Measurements from ENCODE around the gene TUBB4B.
"Not testable (repeated sequence)": the region's sequence is repeated elsewhere in the genome, so short reads cannot be mapped to it uniquely, and the experiment has no call there.

TUBB4B gene

DNA sequence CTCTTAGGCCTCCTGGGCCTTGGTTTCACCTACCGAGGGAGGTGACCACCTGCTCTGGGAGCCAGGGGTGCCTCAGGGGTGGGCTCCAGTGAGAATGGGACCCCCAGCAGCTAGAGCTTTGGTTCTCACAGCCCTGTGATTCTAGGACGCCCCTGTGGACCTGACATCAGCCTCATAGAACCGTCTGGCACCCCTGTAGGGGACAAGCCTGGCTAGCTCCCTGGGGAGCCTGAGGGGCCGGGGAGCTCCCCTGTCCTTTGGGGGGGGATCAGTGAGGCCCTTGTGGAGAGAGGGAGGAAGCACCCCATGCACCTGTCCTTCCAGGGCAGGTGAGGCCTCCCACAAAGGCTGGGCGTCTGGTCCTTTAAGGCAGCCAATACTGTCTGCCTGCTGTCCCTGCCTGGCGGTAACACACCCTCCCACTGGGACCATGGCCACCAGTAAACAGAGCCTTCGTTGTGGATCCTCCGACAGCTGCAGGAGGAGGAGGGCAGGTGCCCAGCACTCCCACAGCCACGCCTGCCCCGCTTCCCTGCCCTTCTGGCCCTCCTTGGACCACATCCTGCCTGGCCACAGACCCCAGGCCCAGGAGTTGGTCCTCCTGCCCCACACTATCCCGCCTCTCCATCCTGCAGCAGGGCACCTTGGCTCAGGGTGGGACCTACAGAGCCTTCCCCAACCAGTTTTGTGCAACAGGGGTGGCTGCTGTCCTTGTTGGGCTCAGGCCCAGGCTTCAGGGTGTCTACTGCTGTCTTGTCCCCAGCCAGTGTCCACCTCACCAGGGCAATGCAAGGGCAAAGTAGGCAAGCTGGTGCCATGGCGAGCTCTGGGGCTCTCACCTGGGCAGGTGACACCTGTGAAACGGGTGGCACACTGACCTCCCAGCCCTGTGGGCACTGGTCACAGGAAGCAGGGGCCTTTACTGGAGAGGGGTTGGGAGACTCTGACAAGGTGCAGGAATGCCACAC, 3.0 kb upstream of the TUBB4B start:
- no peak for DNase-seq

DNA sequence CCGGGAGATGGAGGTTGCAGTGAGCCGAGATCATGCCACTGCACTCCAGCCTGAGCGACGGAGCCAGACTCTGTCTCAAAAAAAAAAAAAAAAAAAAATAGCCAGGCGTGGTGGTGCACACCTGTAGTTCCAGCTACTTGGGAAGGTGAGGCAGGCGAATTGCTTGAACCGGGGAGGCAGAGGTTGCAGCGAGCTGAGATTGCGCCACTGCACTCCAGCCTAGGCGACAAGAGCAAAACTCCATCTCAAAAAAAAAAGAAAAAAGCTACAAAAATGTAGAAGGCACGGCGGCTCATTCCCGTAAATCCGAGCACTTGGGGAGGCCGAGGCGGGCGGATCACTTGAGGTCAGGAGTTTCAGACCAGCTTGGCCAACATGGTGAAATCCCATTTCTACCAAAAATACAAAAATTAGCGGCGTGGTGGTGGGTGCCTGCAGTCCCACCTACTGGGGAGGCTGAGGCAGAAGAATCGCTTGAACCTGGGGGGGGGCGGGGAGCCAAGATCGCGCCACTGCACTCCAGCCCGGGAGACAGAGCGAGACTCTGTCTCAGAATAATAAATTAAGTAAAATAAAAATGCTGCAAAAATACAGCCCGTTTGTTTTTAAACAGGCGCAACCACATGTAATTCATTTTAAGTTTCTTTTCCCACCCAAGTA, 1.4 kb upstream of the TUBB4B start:
- not testable (repeated sequence) for DNase-seq

DNA sequence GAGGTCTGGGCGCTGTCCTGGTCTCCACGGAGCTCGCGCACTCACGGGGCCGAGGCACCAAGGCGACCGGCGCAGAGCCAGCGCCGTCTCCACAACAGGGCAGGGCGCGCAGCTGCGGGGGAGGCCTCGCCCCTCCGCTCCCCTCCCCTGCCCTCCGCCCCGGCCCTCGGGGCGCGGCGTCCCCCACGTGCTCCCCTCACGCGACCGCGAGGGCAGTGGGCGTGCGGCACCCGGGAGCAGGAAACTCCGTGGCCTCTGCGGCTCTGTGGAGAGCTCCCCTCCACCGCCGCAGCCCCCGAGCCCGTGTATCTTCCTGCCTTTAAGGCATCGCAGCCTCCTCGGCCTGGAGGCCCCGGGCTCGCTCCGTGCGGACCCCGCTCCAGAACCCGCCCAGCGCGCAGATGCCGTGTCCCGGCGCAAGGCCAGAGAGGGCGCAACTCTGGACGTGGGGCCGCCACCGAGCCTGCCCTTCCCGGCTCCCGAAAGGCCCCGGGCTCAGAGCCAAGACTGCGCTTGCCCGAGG, 708 bp upstream of the TUBB4B start:
- no peak for DNase-seq

DNA sequence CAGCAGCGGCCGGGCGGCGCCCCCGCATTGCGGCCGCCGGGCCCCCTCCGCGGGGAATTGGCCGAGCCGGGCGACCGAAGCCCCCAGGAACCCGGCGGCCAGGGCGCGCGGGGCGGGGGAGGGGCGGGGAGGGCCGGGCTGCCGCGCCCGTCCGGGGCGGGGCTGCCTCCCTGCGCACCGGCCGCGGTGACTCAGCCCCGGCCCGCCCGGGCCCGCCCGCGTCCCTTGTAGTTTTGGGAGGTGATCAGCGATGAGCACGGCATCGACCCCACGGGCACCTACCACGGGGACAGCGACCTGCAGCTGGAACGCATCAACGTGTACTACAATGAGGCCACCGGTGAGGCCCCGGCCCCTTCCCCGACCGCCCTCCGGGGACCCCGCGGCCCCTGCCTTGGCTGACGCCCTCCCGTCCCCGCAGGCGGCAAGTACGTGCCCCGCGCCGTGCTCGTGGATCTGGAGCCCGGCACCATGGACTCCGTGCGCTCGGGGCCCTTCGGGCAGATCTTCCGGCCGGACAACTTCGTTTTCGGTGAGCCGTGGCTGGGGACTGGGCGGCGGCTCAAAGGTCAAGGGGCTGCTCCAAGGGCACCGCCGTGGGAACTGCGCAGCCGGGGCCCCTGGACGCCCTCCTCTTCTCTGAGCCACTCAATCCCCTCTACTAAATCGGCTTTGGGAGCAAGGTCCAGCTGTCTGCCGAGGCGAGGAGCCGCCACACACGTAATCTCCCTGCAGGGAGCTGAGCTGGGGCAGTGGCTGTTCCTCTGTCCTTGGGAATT, 592 bp downstream of the TUBB4B start:
- no peak for DNase-seq

DNA sequence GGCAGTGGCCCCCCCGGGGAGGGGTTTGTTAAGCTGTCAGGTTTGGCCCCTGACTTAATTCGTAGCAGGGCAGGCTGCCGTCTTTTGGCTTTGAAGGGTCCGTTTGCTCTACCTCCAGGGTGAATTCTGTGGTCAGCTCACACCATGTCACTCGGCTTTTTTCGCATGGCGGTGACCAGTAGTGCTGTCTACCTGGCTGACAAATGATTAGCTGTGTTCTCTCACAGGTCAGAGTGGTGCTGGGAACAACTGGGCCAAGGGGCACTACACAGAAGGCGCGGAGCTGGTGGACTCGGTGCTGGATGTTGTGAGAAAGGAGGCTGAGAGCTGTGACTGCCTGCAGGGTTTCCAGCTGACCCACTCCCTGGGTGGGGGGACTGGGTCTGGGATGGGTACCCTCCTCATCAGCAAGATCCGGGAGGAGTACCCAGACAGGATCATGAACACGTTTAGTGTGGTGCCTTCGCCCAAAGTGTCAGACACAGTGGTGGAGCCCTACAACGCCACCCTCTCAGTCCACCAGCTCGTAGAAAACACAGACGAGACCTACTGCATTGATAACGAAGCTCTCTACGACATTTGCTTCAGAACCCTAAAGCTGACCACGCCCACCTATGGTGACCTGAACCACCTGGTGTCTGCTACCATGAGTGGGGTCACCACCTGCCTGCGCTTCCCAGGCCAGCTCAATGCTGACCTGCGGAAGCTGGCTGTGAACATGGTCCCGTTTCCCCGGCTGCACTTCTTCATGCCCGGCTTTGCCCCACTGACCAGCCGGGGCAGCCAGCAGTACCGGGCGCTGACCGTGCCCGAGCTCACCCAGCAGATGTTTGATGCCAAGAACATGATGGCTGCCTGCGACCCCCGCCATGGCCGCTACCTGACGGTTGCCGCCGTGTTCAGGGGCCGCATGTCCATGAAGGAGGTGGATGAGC, 1.4 kb downstream of the TUBB4B start:
- no peak for DNase-seq

DNA sequence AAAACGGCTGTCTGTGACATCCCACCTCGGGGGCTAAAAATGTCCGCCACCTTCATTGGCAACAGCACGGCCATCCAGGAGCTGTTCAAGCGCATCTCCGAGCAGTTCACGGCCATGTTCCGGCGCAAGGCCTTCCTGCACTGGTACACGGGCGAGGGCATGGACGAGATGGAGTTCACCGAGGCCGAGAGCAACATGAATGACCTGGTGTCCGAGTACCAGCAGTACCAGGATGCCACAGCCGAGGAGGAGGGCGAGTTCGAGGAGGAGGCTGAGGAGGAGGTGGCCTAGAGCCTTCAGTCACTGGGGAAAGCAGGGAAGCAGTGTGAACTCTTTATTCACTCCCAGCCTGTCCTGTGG, 2.2 kb downstream of the TUBB4B start:
- not testable (repeated sequence) for DNase-seq

DNA sequence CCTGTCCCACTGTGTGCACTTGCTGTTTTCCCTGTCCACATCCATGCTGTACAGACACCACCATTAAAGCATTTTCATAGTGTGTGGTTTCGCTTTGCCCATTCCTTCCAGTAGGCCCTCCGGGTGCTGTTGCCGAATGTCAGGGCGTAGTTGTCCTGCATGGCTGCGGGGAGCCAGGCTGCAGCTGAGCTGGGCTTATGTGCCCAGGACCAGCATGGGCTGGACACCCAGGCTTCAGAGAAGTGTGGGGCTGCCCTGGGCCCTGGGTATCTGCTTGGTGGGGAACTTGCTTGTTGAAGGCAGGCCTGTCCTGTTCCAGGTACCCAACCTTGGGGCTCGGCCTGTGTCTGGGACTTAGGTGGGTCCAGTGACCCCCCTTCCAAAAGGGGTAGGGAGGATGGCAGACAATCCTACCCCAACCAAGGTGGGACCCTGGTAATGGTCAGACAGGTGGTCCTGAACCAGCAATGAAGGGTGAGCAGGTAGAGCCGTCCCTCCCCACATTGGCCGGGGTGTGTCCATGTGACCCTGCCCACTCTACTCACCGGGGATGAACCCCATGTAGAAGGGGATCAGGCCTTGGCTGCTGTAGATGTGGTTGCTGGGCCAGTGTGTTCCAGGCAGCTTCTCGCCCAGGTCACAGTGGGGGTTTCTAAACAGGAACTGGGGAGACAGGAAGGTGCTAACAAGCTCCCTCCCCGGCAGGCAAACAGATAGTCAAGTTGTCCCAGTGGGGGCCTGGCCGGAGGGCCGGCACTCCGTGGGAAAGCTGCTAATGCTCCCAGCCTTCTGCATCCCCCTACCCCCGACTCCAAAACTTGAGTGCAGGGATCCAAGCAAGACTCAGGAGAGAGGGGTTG, 2.8 kb downstream of the TUBB4B start:
- no peak for DNase-seq

DNA sequence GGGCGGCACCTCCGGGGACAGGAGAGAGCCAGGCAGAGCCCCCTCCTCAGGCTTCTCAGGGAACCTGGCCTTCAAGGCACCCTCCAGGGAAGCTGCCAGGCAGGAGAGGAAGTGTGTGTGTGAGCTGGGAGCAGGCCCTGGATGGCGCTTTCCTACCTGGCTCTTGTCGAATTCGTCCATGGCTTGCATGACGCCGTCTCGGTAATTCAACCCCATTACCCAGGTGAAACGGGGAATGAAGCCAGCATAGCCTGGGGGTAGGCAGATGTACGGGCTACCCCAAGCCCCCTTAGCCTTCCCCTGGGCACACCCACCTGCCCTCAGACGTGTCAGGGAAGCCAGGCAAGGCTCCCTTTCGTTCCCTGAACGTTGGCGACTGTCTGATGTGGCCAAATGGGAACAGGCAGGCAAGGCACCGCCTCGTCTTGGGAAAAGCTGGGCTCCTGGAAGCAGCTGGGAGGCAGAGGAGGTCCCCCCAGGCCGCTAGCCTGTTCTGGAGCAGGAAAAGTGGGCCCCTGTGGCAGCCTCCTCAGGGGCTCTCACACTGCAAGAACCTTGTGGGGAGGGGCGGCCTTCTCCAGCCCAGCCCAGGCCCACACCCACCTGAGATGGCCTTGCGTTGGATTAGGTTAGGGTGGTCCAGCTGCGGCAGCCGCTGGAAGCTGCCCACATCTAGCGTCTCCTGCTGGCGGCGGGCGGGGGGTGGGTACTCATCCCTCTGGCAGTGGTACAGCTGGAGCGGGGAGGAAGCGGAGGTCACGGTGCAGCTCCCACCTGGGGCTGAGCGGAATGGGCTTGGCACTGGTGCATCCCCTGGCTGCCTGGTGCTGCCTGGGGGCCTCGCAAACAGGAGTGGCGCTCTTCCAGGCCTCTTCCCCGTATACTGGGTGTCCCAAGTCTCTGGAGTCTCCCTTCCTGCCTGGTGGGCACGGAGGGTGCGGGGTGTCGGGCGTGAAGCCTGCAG, 3.7 kb downstream of the TUBB4B start:
- no peak for DNase-seq

DNA sequence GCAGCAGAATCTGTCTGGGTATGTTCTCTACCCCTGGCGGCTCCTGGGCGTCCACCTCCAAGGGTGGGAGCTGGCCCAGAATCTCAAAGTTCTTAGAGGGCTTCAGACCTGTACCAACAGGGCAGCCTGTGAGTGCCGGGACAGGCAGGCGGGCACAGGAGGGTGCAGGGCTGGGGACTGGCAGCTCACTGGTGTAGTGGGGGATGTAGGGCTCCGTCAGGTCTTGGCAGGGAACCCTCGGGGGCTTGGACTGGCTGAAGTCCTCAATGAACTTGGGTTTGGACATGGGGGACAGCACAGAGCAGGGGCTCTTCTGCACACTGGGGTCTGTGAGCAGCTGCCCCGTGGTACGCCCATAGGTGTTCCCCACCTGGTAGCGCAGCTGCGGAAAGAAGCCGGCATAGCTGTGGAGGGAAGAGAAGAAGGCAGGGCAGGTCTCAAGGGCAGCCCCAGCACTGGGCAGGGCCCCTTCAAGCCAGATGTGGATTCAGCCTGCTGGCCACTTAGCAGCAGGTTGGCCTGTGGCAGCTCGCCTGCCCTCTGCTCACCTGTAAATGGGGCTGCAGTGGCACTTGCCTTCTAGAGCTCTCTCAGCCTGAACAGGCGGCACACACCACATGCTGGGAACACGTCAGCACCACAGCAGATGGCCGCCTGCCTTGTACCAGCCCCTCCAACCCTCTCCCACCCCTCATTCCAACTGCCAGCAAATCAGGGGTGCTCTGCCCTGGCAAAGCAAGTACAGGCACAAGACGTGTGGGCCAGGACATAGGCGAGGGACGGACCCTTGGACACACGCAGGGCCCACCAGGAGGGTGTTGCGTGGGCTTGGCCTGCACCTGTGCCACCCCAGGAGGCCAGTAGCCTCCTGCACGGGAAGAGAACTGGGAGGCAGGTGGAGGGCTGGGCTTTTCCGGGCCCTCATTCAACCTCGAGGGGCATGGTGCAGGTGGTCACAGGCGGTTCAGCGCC, 4.6 kb downstream of the TUBB4B start:
- DNase-seq, result no peak

DNA sequence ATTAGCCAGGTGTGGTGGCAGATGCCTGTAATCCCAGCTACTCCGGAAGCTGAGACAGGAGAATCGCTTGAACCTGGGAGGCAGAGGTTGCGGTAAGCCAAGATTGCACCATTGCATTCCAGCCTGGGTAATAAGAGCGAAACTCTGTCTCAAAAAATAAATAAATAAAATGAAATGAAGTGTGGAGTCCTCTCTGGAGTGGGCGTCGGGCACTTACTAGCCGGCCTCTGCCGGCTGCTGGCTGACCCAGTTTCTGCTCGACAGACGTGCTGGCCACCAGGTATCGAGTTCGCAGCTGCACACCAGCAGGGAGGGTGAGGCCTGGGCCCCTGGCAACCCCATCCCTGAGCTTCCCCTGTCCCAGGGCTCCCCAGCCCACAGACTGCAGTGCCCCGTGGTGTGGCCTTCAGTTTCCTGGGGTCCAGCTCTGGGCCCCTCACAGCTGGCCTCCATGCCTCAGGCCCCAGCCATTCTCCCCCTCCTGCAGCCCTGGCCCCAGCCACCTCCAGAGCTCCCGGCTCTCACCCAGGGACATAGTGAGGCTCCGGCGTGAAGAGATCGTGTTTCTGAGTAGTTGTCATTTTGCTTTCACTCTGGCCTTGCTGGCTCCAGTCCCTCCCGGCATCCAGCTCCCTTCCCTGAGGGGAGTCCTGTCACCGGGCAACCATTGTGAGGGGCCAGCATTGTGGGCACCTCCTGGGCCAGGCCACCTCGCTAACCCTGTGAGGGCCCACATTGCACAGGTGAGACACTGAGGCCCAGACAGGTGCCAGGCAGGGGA, 6.2 kb downstream of the TUBB4B start:
- no peak for DNase-seq

DNA sequence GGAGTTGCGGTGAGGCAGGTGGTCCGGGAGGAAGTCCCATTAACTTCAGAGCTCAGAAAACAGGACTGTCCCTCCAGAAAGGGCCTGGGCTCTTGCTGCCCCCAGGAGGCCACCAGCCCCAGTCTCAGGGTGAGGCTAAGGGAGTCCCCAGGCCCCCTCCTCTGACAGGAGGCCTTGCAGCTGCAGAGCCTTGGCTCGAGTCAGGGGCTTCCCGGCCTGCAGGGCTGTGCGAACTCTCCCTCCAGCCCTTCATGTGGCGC, 6.8 kb downstream of the TUBB4B start:
- DNase-seq, result no peak

DNA sequence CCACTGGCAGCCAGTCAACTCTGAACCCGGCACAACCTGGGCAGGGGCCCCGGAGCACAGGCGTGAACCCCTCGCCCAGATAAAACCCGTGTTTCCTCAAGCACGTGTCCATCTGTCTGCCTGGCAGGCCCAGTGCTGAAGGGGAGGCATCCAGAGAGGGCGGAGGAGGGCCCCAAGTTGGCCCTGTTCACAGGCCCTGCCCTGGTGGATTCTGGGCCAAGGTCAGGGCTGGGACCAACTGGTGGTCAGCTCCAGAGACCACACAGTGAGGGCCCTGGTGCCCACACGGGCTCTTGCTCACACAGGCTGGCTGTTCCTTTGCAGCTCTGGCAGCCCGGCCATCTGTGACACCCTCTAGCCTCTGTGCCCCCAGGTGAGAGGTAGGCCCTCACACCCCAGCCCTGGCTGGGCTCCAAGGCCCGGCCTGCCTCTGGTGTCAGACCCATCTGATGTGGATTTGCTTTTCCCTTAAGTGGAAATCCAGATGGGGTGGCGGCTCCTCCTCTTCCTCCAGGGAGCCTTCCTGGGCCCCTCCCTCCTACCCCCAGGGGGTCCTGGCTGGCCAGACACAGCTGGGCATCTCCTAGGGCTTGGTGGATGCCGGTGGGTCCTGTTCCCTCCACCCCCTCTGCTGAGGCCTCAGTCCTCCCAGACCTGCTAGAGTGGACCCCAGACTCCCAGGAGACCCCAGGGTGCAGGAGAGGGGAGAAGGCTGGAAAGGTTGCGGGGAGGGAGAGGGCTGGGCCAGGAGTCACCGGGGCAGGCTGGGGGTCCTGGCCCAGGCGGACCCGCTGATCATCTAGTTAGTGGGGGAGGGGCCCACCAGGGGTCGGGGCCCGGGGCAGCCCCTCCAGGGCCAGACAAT, 9.5 kb downstream of the TUBB4B start:
- no peak for DNase-seq

DNA sequence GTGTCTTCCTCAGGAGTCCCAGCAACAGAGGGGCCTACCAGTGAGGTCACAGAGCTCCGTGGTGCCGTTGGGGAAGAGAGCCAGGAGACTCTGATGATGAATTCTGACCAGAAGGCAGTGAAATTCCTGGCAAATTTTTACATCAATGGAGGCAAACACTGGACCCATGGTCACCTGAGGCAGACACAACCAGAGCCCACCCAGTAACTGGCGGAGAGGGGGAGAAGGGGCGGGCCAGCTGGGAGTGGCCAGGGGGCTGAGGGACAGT, 10.0 kb downstream of the TUBB4B start, which contains the start of gene STPG3:
Gene STPG3 (plus strand): TSS at position 93 of the 268 bp plus-strand sequence. CDS start 1 bp downstream, at position 94.
- no peak for DNase-seq

DNA sequence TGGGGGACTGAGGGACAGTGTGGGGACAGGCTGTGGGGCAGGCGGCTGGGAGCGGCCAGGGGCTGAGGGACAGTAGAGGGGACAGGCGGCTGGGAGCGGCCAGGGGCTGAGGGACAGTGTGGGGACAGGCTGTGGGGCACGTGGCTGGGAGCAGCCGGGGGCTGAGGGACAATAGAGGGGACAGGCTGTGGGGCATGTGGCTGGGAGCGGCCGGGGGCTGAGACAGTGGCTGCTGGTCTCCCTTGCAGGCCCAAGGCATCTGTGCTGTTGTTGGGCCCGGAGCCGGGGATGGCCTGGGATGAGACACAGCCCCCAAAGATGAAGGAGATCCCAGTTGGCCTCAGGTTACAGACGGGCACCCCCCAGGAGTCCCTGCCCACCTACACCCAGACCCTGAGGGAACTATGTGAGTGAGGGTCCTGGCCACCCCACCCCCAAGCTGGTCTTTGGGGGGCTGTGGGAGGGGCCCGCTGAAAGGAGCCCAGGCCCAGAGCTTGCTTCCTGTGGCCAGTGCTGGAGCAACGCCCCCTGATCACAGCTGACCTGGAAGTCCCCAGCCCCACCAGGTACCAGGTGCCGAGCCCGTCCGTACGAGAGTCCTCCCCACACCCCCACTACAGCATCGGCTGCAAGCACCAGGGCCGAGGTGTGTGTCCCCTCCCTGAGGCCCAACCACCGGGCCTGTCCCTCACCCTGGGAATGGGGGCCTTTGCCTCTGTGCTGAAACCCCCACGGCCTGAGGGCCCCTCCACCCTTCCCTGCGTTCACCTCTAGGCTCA, 10.6 kb downstream of the TUBB4B start:
- DNase-seq, result no peak

DNA sequence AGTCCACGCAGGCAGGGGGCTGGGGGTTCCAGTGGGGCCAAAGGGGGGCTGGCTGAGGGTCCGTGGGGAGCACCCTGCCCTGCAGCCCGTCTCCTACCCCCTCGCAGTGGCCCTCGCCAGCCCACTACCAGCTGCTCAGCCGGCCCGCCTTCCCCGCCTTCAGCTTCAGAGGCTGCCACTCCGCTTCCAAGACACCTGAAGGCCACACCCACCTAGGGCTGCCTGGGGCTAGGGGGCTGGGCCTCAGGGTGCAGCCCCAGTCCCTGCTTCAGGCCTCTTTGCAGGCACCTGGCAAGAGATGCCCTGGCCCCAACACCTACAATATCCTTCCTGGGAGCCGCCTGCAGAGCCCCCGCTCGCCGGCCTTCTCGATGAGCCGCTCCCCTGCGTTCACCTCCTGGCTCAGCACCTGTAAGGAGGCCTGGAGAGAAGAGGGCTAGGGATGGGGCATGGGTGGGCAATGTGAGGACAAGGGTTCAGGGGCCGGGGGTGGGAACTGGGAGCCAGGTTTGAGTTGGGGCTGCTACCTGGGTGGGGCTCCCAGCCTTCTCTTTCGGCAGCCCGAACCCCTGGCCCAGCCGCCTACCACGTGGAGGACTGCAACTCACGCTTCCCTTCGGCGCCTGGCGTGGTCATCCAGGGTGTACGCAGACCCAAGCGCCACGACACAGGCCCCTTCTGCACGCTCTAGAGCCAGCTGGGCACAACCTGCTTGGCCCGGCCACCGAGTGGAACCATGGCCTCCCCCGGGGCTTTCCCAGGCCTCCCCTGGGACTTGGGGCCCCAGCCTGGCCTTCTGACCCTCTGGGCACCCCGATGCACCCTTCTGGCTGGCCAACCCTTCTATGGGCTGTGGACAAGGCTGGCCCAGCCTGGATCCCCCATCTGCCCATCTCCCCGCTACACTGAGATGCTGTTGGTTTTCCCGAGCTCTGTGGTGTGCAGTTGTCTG, 11.7 kb downstream of the TUBB4B start:
- DNase-seq, result no peak
